Measurements from ENCODE around the gene GTSE1.
"Not testable (repeated sequence)": the region's sequence is repeated elsewhere in the genome, so short reads cannot be mapped to it uniquely, and the experiment has no call there.

GTSE1 gene

DNA sequence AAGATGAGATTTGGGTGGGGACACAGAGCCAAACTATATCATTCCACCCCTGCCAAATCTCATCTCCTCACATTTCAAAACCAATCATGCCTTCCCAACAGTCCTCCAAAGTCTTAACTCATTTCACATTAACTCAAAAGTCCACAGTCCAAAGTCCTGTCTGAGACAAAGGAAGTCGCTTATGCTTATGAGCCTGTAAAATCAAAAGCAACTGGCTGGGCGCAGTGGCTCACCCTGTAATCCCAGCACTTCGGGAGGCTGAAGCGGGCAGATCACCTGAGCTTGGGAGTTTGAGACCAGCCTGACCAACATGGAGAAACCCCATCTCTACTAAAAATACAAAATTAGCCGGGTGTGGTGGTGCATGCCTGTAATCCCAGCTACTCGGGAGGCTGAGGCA lies 32.1 kb upstream of the GTSE1 start:
- H3K36me3 Mint-ChIP-seq (ENCODE audit: low read depth); H3K9me3 Mint-ChIP-seq; H3K27ac Mint-ChIP-seq; H3K4me3 Mint-ChIP-seq; intact Hi-C loops (cut with micrococcal nuclease): not testable (repeated sequence)
- H3K4me1 Mint-ChIP-seq (ENCODE audit: low read depth): peaks cover 40% of the 10 kb centered on the region
- peaks cover 52% of the 10 kb centered on the region for H3K27me3 Mint-ChIP-seq

DNA sequence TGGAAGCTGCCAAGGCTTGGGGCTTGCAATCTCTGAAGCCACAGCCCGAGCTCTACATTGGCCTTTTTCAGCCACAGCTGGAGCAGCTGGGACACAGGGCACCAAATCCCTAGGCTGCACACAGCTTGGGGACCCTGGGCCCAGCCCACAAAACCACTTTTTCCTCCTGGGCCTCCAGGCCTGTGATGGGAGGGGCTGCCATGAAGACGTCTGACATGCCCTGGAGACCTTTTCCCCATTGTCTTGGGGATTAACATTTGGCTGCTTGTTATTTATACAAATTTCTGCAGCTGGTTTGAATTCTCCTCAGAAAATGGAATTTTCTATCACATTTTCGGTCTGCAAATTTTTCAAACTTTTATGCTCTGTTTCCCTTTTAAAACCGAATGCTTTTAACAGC lies 31.0 kb upstream of the GTSE1 start:
- H3K27ac Mint-ChIP-seq; H3K9me3 Mint-ChIP-seq; H3K4me3 Mint-ChIP-seq; intact Hi-C loops (cut with micrococcal nuclease): not testable (repeated sequence)
- Mint-ChIP-seq H3K36me3 (ENCODE audit: low read depth) (peaks cover 17% of the 10 kb centered on the region), H3K4me1 (ENCODE audit: low read depth) (peaks cover 40% of the 10 kb centered on the region), H3K27me3 (peaks cover 47% of the 10 kb centered on the region)

DNA sequence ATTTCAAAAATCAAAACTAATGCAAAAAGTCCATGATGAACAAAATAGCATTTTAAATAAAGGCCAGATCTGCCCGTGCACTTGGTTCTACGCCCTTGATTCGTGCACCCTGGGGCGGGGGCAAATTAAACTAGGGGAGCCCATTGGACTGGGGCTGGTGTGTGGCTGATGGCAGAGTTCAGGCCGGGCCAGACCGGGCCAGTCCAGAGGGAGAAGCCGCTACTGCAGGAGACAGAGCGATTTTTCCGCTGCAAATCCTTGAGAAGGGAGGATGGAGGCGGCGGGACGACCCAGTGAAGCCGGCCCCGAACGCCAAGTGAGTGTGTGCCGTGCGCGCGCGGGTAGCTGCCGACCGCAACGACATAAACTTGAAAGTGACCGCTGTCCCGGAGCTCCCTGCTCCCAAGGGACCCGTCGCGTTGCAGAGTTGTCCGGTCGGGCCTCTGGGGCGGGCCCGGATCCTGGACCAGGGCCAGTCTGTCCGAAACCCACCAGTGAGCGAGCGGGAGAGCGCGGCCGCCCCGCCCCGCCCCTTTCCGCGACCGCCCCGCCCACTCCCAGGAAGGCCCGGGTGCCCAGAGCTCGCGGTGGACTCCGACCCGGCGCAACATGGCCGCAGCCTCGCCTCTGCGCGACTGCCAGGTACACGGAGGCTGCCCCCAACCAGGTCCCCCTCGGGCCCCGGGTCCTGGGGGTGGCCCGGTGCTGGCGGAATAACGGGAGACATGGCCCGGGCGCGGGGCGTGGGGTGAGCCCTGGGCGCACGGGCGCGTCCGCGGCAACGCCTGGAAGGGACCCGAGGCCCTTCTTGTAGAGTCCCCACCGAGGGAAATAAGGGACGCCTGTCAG lies 29.0 kb upstream of the GTSE1 start, which contains the start of gene TTC38:
Gene TTC38, plus strand, starts transcription at position 578 of the 849 bp plus-strand sequence. Its CDS starts 32 bp downstream, at position 610.
- Mint-ChIP-seq H3K4me3 (peak within 1 kb of the TSS; percentile 85), H3K9me3 (no peaks in the 10 kb centered on the region), H3K36me3 (ENCODE audit: low read depth) (peaks cover 33% of the 10 kb centered on the region), H3K27me3 (peaks cover 27% of the 10 kb centered on the region), H3K27ac (peak within 1 kb of the TSS; percentile 77), H3K4me1 (ENCODE audit: low read depth) (peaks cover 35% of the 10 kb centered on the region)
- intact Hi-C loops (cut with micrococcal nuclease): loop anchor here (2.0 kb wide), 1 partner anchor 117 kb away; the partner anchor contains the start of gene PPARA

DNA sequence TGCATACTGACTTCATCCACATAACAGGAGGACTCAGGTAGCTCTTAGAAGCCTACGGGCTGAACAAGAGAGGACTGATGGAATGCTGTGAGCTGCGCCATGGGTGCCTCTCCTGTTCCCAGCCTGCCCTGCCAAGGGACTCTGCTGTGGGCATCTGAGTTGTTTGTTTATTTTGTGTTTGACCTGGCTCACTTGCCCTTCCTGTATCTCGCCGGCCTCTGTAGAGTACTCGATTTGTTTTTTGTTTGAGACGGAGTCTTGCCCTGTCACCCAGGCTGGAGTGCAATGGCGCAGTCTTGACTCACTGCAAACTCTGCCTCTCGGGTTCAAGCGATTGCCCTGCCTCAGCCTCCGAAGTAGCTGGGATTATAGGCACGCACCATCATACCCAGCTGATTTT lies 27.1 kb upstream of the GTSE1 start:
- peaks cover 13% of the 10 kb centered on the region for H3K27me3 Mint-ChIP-seq
- no peak overlapping the region for H3K27ac Mint-ChIP-seq
- peaks cover 24% of the 10 kb centered on the region for H3K4me1 Mint-ChIP-seq (ENCODE audit: low read depth)
- intact Hi-C loops (cut with micrococcal nuclease): loop anchor here (2.0 kb wide), 1 partner anchor 119 kb away; the partner anchor contains the start of gene PPARA
- H3K4me3 Mint-ChIP-seq: no peak overlapping the region
- H3K9me3 Mint-ChIP-seq: no peaks in the 10 kb centered on the region
- H3K36me3 Mint-ChIP-seq (ENCODE audit: low read depth): peaks cover 52% of the 10 kb centered on the region

DNA sequence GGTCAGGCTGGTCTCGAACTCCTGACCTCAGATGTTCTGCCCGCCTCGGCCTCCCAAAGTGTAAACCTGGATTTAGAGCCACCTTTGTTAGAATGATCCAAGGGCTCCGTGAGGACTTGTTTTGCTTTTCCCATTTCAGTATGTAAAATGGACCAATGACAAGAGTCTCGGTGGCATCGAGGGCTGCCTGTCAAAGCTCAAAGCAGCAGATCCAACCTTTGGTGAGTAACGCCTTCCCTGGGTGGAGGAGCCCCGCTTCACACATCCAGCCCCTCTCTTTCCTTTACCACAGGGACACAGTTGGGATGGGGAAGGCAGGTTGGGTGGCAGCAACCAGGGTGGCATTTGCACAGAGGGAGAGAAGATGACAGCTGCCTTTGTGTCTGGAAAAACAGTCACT lies 24.5 kb upstream of the GTSE1 start:
- Mint-ChIP-seq H3K27me3 (no peaks in the 10 kb centered on the region), H3K4me3 (no peak overlapping the region), H3K4me1 (ENCODE audit: low read depth) (peaks cover 31% of the 10 kb centered on the region), H3K36me3 (ENCODE audit: low read depth) (peaks cover 78% of the 10 kb centered on the region), H3K27ac (no peak overlapping the region), H3K9me3 (peaks cover 7% of the 10 kb centered on the region)
- intact Hi-C loops (cut with micrococcal nuclease): no loop called here

DNA sequence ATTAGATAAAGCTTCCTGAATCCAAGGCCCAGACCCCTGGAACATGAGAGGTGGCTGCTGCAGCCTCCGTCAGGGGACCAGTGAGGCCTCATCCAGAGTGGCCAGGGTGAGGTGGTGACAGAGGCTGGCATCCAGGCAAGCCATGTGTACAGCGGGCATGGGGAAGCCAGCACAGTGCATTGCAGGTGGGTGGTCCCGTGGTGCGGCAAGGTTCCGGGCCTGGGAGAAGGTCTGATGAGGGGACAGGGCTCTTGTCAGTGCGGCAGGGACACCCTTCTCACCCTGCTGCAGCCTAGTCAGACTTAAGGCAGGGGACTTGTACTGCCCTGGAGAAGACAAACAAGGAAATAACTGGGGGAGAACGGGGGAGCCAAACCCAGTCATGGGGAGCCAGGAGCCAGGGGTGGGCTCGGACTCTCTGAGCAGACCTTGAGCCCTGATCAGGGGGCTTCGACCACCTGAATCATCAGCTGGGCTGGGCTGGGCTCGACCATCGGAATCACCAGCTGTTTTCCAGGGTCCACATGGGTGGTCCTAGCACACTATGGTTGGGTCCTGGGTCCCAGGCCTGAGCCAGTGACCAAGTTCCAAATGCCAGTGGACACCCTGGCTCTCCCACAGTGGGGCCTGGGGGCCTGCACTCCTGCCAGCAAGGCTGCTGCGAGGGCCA lies 23.8 kb upstream of the GTSE1 start:
- Mint-ChIP-seq H3K9me3 (peaks cover 7% of the 10 kb centered on the region), H3K4me1 (ENCODE audit: low read depth) (peaks cover 26% of the 10 kb centered on the region), H3K27ac (no peak overlapping the region), H3K36me3 (ENCODE audit: low read depth) (peaks cover 86% of the 10 kb centered on the region), H3K4me3 (no peak overlapping the region), H3K27me3 (no peaks in the 10 kb centered on the region)
- intact Hi-C loops (cut with micrococcal nuclease): no loop called here

DNA sequence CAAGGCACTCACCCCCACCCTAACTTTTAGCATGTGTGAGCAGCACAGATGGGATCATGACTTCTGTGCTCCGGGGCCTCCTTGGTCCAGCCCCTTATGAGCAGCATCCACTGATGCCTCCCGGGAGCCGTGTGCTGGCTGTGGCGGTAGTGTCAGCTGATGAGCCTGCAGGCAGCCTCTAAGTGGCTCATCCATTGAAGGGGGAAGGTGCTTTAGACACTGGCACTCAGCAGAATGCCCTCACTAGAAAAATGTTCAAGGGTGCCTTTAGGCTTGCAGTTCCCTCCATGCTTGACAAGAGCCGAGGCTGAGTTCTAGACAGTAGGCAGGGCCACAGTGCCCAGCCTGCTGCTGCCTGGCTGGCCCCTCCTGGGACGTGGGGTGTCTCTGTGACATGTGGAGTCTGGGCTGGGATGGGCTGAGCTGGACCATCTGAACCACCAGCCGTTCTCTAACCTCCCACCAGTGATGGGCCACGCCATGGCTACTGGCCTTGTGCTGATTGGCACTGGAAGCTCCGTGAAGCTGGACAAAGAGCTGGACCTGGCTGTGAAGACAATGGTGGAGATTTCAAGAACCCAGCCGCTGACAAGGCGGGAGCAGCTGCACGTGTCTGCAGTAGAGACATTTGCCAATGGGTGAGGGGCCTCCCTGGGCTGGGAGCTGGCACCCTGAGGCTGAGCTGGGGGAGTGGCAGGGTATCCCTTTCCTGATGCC lies 23.1 kb upstream of the GTSE1 start:
- Mint-ChIP-seq H3K4me1 (ENCODE audit: low read depth) (peaks cover 20% of the 10 kb centered on the region), H3K4me3 (no peak overlapping the region), H3K27me3 (no peaks in the 10 kb centered on the region), H3K36me3 (ENCODE audit: low read depth) (peaks cover 88% of the 10 kb centered on the region), H3K9me3 (peaks cover 7% of the 10 kb centered on the region), H3K27ac (no peak overlapping the region)
- intact Hi-C loops (cut with micrococcal nuclease): no loop called here

DNA sequence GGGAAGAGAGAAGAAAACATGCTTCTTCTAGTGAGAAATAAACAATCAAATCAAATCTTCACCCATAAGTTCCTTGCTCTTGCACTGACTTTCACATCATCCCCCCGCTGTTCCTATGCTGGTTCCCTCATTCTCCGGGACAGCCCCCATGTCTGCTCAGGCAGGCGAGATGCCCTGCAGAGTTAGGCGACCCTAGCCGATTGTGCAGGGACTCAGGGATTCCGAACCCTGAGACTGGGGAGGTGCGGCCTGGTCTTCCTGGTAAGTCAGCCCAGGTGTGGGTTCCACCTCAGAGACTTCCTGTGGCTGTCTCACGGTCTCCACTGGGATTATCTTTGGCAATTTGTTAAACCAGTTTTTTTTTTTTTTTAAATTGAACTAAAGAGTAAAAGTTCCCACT lies 22.3 kb upstream of the GTSE1 start:
- Mint-ChIP-seq H3K27ac (no peak overlapping the region), H3K4me1 (ENCODE audit: low read depth) (peaks cover 16% of the 10 kb centered on the region), H3K27me3 (no peaks in the 10 kb centered on the region), H3K9me3 (peaks cover 7% of the 10 kb centered on the region), H3K36me3 (ENCODE audit: low read depth) (peaks cover 95% of the 10 kb centered on the region), H3K4me3 (no peak overlapping the region)
- intact Hi-C loops (cut with micrococcal nuclease): no loop called here

DNA sequence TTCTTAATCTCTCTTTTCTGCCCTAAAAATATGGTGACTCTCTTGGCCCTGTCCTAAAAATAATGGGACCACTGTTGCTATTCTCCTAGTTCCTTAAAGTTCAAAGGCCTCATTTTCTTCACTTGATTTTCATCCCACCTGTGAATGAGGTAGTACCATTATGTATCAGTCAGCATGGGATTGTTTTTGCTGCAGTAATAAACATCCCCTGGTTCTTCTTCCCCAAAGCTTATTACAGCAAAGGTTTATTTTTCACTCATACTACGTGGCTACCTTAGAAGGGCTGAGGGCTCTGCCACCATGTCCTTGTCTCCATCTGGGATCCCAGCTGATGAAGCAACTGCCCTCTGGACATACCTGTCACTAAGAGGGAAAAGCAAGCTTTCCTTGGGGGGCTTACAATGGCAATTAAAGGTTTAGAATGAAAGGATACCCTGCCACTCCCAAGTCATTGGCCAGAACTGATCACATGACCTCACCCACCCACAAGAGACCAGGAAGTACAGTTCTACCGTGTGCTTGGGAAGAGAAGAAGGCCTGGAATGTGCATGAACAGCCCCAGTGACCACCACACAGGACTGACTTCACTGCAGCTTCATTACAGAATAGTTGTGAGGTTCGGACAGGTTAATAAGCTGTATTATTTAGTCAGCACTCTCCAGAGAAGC lies 21.1 kb upstream of the GTSE1 start:
- no peak overlapping the region for H3K4me3 Mint-ChIP-seq
- intact Hi-C loops (cut with micrococcal nuclease): no loop called here
- H3K27ac Mint-ChIP-seq: peak overlapping the region; percentile 21
- no peaks in the 10 kb centered on the region for H3K27me3 Mint-ChIP-seq
- peaks cover 7% of the 10 kb centered on the region for H3K9me3 Mint-ChIP-seq
- peaks cover 12% of the 10 kb centered on the region for H3K4me1 Mint-ChIP-seq (ENCODE audit: low read depth)
- H3K36me3 Mint-ChIP-seq (ENCODE audit: low read depth): peaks cover 96% of the 10 kb centered on the region

DNA sequence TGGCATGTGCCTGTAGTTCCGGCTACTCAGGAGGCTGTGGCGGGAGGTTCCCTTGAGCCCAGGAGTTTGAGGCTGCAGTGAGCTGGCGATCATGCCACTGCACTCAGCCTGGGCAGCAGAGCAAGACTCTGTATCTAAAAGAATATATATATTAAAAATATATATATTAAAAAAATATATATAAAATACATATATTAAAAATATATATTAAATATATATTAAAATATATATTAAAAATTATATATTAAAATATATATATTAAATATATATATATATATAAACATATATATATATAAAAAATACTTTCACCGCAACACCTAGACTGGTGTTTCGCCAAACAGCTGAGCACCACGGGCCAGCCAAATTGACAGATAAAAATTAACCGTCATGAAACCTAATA lies 20.1 kb upstream of the GTSE1 start:
- no peaks in the 10 kb centered on the region for H3K27me3 Mint-ChIP-seq
- peaks cover 18% of the 10 kb centered on the region for H3K4me1 Mint-ChIP-seq (ENCODE audit: low read depth)
- intact Hi-C loops (cut with micrococcal nuclease): no loop called here
- peak overlapping the region; percentile 21 for H3K27ac Mint-ChIP-seq
- H3K9me3 Mint-ChIP-seq: peaks cover 7% of the 10 kb centered on the region
- H3K4me3 Mint-ChIP-seq: no peak overlapping the region
- peaks cover 100% of the 10 kb centered on the region for H3K36me3 Mint-ChIP-seq (ENCODE audit: low read depth)

DNA sequence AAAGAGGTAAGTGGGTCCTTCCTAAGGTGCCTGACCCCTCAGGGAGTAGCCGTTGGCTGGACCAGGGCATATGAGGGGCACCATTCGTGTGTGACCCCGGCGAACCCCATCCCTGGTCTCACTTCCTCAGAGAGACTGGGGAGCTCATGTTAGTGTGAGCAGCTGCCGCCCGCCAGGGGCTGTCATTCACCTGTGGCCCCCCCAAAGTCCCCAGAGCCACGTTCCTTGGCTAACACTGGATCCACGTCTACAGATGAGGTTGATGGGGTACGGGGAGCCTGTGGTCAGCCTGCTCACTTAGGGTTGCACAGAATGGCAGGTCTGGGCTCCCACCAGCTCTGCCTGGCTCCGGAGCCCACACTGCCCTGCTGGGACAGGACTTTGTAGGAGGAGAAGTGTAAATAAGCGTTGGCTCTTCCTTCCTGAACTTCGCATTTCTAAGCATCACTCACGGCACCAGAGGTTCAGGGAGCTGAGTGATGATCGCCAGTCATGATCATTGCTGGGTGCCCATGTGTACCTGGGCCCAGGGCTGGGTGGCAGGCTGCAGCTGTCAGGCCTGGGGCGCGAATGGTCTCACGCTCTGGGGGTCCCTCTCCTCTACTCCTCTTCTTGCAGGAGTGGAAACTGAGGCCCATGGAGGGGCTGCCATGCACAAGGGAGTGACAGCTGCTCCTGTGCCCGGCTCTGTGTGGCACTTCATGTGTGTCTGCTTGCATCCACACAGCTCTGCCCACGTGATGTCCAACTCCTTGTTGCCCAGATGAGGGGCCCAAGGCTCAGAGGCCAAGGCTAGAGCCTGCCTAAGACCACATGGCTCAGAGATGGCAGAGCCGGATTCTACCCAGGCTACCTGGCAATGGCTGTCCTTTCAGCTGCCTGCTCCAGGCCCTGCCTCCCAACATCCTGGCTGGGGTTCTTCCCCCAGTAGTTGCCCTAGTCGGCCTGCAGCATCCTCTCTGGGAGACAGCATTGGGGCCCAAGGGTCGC lies 17.7 kb upstream of the GTSE1 start:
- peaks cover 100% of the 10 kb centered on the region for H3K36me3 Mint-ChIP-seq (ENCODE audit: low read depth)
- no peak overlapping the region for H3K4me3 Mint-ChIP-seq
- peaks cover 18% of the 10 kb centered on the region for H3K4me1 Mint-ChIP-seq (ENCODE audit: low read depth)
- no peak overlapping the region for H3K27ac Mint-ChIP-seq
- H3K27me3 Mint-ChIP-seq: no peaks in the 10 kb centered on the region
- H3K9me3 Mint-ChIP-seq: peaks cover 7% of the 10 kb centered on the region
- intact Hi-C loops (cut with micrococcal nuclease): no loop called here

DNA sequence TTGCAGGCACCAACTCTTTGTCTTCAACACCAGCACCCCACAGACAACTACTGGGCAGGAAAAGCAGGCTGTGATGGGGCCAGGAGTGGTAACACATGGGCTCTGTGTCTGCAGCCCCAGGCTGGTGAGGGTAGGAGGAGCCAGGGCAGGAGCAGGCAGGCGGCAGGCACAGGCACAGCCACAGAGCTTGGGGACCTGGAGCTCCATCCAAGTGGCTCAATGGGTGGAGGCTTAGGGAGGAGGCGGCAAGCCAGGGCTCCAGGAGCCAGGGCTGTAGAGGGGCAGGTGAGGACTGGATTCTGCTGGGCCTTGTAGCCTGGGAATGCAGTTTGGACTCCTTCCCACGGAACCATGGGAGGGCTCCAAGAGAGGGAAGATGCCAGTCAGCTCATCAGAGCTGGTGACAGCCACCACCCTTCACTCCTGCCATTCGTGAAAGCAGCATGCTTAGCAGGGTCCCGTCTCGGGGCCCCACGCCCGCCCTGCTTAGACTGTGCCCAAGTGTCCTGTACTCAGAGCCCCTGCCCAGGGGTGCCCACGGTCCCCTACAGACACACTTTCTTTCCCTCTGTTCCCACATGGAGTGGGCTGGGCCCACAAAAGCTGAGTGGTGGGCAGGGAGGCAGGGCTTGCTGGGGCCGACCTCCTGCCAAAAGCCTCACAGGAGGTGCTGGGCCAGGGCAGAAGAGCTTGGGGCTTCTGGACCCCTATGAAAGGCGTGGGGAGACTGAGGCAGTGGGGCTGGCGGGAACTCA lies 16.4 kb upstream of the GTSE1 start:
- H3K27ac Mint-ChIP-seq: peak overlapping the region; percentile 17

More for the DNA sequence above, 16.4 kb upstream of the GTSE1 start:
- H3K4me3 Mint-ChIP-seq: no peak overlapping the region
- peaks cover 100% of the 10 kb centered on the region for H3K36me3 Mint-ChIP-seq (ENCODE audit: low read depth)
- H3K9me3 Mint-ChIP-seq: peaks cover 5% of the 10 kb centered on the region
- intact Hi-C loops (cut with micrococcal nuclease): no loop called here
- peaks cover 18% of the 10 kb centered on the region for H3K4me1 Mint-ChIP-seq (ENCODE audit: low read depth)
- no peaks in the 10 kb centered on the region for H3K27me3 Mint-ChIP-seq

All from dendritic cell treated with granulocyte-macrophage colony-stimulating factor and Interleukin-4, amounts not matched to agents 40 ng/mL and 50 ng/mL, for 4 days (primary cell).